Brain microvascular endothelial cell (primary cell): ENCODE data around the gene PTGFRN.
"Not testable (repeated sequence)": the region's sequence is repeated elsewhere in the genome, so short reads cannot be mapped to it uniquely, and the experiment has no call there.

Source experiments
- DNase-seq: peaks from one replicate; pipeline ENCODE4 v3.0.0-alpha.2; 2020
- H3K27ac ChIP-seq: fragments of 250-450 bp; sonication (Bioruptor Pico); 2 replicates; pipeline ENCODE4 v1.5.1; 2020; ENCODE audit warnings: mild to moderate bottlenecking, moderate library complexity
- H3K27me3 ChIP-seq: fragments of 250-450 bp; sonication (Bioruptor Pico); replicated peaks from 2 replicates; pipeline ENCODE4 v1.5.1; 2020; ENCODE audit warnings: mild to moderate bottlenecking
- H3K36me3 ChIP-seq: fragments of 250-450 bp; sonication (Bioruptor Pico); replicated peaks from 2 replicates; pipeline ENCODE4 v1.5.1; 2020; ENCODE audit warnings: mild to moderate bottlenecking
- H3K4me3 ChIP-seq: 2 replicates; pipeline ENCODE4 v1.5.1; 2011; ENCODE audit warnings: low read depth, mild to moderate bottlenecking, control low read depth, low read length, moderate library complexity
- CTCF ChIP-seq: IDR thresholded peaks from 2 replicates; pipeline ENCODE4 v1.5.1; 2011; ENCODE audit warnings: low read depth, mild to moderate bottlenecking, moderate library complexity, low read length, control low read depth, inconsistent platforms; ENCODE audit errors: missing control alignments
- in situ Hi-C: cut with HindIII; loops from 2 replicates; pipeline ENCODE4 v1.10.0; 2017; ENCODE audit warnings: low sequenced_read_pairs, low pct_ligation_motif_present

PTGFRN gene

DNA sequence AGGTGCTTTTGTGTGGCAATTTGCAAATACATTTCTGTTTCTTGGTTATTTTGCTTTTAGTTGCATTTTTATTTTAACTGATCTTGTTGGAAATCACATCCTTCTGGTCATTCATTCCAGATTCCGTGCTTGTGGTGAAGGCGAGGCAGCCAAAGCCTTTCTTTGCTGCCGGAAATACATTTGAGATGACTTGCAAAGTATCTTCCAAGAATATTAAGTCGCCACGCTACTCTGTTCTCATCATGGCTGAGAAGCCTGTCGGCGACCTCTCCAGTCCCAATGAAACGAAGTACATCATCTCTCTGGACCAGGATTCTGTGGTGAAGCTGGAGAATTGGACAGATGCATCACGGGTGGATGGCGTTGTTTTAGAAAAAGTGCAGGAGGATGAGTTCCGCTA is 57.1 kb downstream of the PTGFRN start:
- H3K27me3 ChIP-seq: no peaks in the 10 kb centered on the region
- DNase-seq: no peak
- in situ Hi-C loops: no loop called here
- no peak for TF ChIP-seq CTCF
- no peak overlapping the region for H3K4me3 ChIP-seq
- H3K36me3 ChIP-seq: no peaks in the 10 kb centered on the region
- no peak overlapping the region for H3K27ac ChIP-seq

DNA sequence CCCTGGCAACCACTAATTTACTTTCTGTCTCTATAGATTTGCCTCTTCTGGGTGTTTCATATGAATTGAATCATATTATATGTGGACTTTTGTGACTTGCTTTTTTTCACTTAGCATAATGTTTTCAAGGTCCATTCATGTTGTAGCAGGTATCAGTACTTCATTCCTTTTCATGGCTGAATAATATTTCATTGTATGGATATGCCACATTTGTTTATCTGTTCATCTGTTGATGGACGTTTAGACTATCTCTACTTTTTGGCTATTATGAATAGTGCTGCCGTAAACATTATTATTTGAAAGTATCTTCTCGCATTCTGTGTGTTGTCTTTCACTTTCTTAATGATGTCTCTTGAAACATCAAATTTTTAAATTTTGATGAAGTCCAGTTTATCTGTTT is 59.0 kb downstream of the PTGFRN start:
- H3K4me3 ChIP-seq: no peak overlapping the region
- no peak for DNase-seq
- H3K27me3 ChIP-seq: no peaks in the 10 kb centered on the region
- no peaks in the 10 kb centered on the region for H3K36me3 ChIP-seq
- in situ Hi-C loops: no loop called here
- no peak for TF ChIP-seq CTCF
- H3K27ac ChIP-seq: no peak overlapping the region

DNA sequence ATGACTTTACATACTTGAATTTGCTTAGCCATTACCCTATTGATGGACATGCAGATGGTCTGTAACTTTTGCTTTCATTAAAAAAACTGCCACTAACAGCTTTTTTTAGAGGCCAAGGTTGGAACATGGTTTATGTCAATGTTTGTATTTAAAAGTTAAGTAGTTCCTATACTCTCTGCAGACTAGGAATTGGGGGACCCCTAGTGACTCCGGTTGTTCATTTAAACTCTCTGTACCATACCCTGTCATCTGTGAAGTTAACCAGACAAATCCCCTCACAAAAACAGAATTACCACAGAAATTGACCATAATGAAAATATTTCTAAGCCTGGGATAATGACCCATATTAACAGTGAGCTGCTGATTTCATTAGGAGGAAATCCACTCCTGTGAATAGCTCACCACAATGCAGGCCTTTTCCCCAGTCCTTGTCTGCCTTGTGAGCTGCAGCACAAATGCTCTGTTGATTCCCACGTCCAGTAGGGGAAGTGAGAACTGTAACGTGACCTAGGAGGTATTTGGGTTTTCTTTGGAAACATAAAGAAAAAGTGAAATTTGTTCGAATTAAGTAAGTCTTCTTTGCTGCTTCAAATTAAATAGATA is 61.6 kb downstream of the PTGFRN start:
- Histone ChIP-seq H3K36me3 (no peaks in the 10 kb centered on the region), H3K27ac (no peak overlapping the region), H3K27me3 (no peaks in the 10 kb centered on the region), H3K4me3 (no peak overlapping the region)
- no peak for DNase-seq
- TF ChIP-seq CTCF: no peak
- in situ Hi-C loops: no loop called here

- Histone ChIP-seq H3K4me3 (no peak overlapping the region), H3K36me3 (no peaks in the 10 kb centered on the region), H3K27ac (peak overlapping the region; percentile 5), H3K27me3 (no peaks in the 10 kb centered on the region)
- no peak for DNase-seq
- no peak for TF ChIP-seq CTCF
- in situ Hi-C loops: no loop called here
These were observed 62.4 kb downstream of the PTGFRN start for GRCh38 chr1:116971965-116972673.

DNA sequence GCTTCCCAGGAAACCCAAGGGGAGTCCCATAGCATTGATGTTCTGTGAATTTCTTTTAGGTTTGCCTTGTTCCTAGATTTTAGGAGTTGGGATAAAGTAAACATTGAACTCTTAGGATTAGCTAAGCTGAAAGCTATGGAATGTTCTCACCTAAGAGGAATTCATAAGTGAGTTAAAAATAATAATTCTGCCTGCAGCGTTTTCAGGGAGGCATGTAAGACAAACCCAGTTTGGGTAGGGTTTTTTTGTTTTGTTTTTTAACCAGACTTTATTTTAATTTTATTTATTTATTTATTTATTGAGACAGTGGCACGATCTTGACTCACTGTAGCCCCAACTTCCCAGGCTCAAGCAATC is 62.9 kb downstream of the PTGFRN start:
- TF ChIP-seq CTCF: no peak

DNA sequence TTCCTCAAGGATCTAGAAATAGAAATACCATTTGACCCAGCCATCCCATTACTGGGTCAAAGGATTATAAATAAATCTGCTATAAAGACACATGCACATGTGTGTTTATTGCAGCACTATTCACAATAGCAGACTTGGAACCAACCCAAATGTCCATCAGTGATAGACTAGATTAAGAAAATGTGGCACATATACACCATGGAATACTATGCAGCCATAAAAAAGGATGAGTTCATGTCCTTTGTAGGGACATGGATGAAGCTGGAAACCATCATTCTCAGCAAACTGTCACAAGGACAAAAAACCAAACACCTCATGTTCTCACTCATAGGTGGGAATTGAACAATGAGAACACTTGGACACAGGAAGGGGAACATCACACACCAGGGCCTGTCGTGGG is 70.6 kb downstream of the PTGFRN start:
- H3K27ac ChIP-seq, H3K4me3 ChIP-seq, H3K27me3 ChIP-seq, in situ Hi-C loops, H3K36me3 ChIP-seq, DNase-seq: not testable (repeated sequence)

More for the DNA sequence above, 62.9 kb downstream of the PTGFRN start:
- no peak overlapping the region for H3K4me3 ChIP-seq
- H3K36me3 ChIP-seq: no peaks in the 10 kb centered on the region
- no peak for DNase-seq
- peak overlapping the region; percentile 5 for H3K27ac ChIP-seq
- H3K27me3 ChIP-seq: no peaks in the 10 kb centered on the region
- in situ Hi-C loops: no loop called here
